C4-2B (cell line): ENCODE results near the gene RNPEP.

Experiments
- ZFX ChIP-seq: fragments of 450-650 bp; IDR thresholded peaks from 2 replicates; pipeline ENCODE4 v1.6.1; 2017
- TF ChIP-seq, protein P1 (sequence below): fragments of 450-650 bp; conservative IDR thresholded peaks from 2 replicates; pipeline ENCODE4 v1.5.1; 2017; ENCODE audit warnings: mild to moderate bottlenecking

DNA sequence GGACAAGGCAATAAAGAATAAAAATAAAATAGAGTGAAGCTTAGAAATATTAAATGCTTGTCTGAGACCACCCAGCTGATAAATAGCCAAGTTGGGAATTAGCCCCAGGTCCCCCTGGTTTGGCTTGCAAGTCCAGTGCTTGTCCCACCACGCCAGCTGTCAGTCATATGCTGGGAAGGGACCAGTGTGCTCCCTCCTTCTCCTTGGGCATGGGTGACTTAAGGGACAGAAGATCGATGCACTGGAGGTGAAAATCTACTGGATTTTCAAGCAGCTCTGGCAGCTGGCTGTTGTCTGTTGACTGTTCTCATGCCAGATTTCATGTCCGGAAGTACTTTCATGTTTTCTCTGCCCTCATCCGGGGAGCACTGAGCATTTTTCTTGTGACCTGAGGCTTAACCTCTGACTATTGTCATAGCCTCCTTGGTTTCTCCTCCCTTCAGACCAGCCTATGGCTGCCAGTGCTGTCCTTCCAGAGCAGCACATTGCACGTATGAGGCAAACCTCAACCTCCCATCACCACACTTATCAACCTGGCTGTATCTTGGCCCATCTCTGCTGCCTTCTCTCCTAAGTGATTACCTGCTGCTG lies 48.5 kb upstream of the RNPEP start:
- TF ChIP-seq, protein P1, sequence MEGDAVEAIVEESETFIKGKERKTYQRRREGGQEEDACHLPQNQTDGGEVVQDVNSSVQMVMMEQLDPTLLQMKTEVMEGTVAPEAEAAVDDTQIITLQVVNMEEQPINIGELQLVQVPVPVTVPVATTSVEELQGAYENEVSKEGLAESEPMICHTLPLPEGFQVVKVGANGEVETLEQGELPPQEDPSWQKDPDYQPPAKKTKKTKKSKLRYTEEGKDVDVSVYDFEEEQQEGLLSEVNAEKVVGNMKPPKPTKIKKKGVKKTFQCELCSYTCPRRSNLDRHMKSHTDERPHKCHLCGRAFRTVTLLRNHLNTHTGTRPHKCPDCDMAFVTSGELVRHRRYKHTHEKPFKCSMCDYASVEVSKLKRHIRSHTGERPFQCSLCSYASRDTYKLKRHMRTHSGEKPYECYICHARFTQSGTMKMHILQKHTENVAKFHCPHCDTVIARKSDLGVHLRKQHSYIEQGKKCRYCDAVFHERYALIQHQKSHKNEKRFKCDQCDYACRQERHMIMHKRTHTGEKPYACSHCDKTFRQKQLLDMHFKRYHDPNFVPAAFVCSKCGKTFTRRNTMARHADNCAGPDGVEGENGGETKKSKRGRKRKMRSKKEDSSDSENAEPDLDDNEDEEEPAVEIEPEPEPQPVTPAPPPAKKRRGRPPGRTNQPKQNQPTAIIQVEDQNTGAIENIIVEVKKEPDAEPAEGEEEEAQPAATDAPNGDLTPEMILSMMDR = no peak
- no peak for TF ChIP-seq ZFX
